NB4 (cell line): ENCODE measurements around the gene SMYD3.

Experiments used
- CTCF ChIP-seq: IDR thresholded peaks from one replicate; pipeline ENCODE4 v1.5.1; 2012; ENCODE audit warnings: low read depth, low read length
- MAX ChIP-seq: IDR thresholded peaks from 2 replicates; pipeline ENCODE4 v1.6.1; 2011; ENCODE audit warnings: low read depth, low read length

GRCh38 chr1:246104927-246105326 lies 402.2 kb downstream of the SMYD3 start:
- TF ChIP-seq MAX (no peak), CTCF (no peak)
